Measurements from ENCODE around the gene LCT. TPM values are rescaled to one million over a fixed set of nuclear protein-coding genes. Genes with fewer than 3 reads are reported as not detected.
A peak's percentile ranks its signal among the peaks of the same experiment; 100 is the strongest.

LCT gene
- total RNA-seq, 1 experiment from 2014 or later: not detected

- Histone ChIP-seq H3K4me1 (replicated peaks; ENCODE audit: insufficient read depth) (peaks cover 14% of the 10 kb centered on the region), H3K9me3 (ENCODE audit: insufficient read depth, low read depth) (no peaks in the 10 kb centered on the region), H4K20me1 (ENCODE audit: insufficient read depth) (no peaks in the 10 kb centered on the region), H3K27me3 (ENCODE audit: insufficient read depth, low read depth) (no peaks in the 10 kb centered on the region), H2AFZ (no peak overlapping the region), H3K27ac (no peak overlapping the region), H3K9me2 (ENCODE audit: insufficient read depth) (no peaks in the 10 kb centered on the region), H3K36me3 (ENCODE audit: low read depth) (no peaks in the 10 kb centered on the region), H3F3A (ENCODE audit: insufficient read depth, low read depth) (peaks cover 7% of the 10 kb centered on the region), H3K4me2 (no peak overlapping the region), H3K4me3 (no peak overlapping the region), H3K79me2 (ENCODE audit: low read depth) (no peaks in the 10 kb centered on the region)
- intact Hi-C loops (cut with micrococcal nuclease; ENCODE audit: unreplicated experiment): loop anchor here (5.0 kb wide), 1 partner anchor 790 kb away; no protein-coding TSS in a partner anchor
- no TSS peak for BruUV-seq (replicated peaks)
- TF ChIP-seq, protein P1, sequence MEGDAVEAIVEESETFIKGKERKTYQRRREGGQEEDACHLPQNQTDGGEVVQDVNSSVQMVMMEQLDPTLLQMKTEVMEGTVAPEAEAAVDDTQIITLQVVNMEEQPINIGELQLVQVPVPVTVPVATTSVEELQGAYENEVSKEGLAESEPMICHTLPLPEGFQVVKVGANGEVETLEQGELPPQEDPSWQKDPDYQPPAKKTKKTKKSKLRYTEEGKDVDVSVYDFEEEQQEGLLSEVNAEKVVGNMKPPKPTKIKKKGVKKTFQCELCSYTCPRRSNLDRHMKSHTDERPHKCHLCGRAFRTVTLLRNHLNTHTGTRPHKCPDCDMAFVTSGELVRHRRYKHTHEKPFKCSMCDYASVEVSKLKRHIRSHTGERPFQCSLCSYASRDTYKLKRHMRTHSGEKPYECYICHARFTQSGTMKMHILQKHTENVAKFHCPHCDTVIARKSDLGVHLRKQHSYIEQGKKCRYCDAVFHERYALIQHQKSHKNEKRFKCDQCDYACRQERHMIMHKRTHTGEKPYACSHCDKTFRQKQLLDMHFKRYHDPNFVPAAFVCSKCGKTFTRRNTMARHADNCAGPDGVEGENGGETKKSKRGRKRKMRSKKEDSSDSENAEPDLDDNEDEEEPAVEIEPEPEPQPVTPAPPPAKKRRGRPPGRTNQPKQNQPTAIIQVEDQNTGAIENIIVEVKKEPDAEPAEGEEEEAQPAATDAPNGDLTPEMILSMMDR (conservative IDR thresholded peaks at IDR 0.05): no peak
- TF ChIP-seq EZH2 (IDR thresholded peaks at IDR 0.05; ENCODE audit: low read depth): no peak
- ChIA-PET POLR2A (ENCODE audit: unreplicated experiment) (no interaction called here), CTCF (no interaction called here)
- peak in 1 of 2 experiments; percentile 45 for DNase-seq
Measured at GRCh38 chr2:135792401-135793150, 44.4 kb downstream of the LCT start.

DNA sequence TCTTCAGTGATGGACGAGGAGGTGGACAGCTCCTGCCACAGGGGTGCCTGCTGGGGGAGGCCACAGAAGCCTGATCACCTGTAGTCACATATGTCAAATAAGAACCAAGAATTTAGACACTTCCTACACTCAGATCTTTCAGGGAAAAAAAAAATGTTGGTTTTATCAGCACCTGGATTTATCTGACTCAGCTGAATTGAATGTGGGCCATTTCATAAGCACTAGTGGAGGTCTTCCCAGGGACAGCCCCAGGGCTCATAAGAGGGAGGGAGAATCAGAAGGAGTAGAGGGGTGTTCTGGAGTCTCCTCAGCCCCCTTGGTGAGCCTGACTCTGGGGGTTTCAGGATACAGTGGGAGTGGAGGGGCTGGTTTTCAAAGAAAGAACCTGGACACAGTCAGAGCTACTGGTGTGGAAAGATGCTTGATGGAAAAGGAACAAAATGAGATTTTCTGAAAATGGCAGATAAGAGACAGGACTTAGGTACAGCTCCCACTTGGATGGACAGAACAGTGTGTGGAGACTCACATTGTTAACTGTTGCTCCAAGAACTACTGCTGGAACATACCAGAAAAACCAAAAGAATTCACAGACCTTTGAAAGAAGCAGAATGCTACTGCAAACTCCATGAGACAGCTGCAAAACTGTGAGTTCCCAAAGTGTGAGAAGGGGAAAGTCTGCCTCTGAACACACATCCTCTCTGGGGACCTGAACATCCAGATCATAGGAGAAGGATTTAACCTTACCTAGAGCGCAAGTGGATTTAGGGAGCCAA lies 45.4 kb downstream of the LCT start:
- no peaks in the 10 kb centered on the region for H3K9me2 ChIP-seq (ENCODE audit: insufficient read depth)
- no peaks in the 10 kb centered on the region for H4K20me1 ChIP-seq (ENCODE audit: insufficient read depth)
- no peak overlapping the region for H3K4me2 ChIP-seq
- H3K27ac ChIP-seq: no peak overlapping the region
- H3F3A ChIP-seq (ENCODE audit: insufficient read depth, low read depth): peaks cover 16% of the 10 kb centered on the region
- no peaks in the 10 kb centered on the region for H3K36me3 ChIP-seq (ENCODE audit: low read depth)
- TF ChIP-seq EZH2 (IDR thresholded peaks at IDR 0.05; ENCODE audit: low read depth): no peak
- TF ChIP-seq, protein P1 (conservative IDR thresholded peaks at IDR 0.05): no peak
- no TSS peak for BruUV-seq (replicated peaks)
- H2AFZ ChIP-seq: no peak overlapping the region
- H3K9me3 ChIP-seq (ENCODE audit: insufficient read depth, low read depth): no peaks in the 10 kb centered on the region
- DNase-seq: peak in 1 of 2 experiments; percentile 49
- H3K4me3 ChIP-seq: no peak overlapping the region
- no peaks in the 10 kb centered on the region for H3K79me2 ChIP-seq (ENCODE audit: low read depth)
- peaks cover 23% of the 10 kb centered on the region for H3K4me1 ChIP-seq (replicated peaks; ENCODE audit: insufficient read depth)
- intact Hi-C loops (cut with micrococcal nuclease; ENCODE audit: unreplicated experiment): loop anchor here (5.0 kb wide), 1 partner anchor 789 kb away; no protein-coding TSS in a partner anchor
- no peaks in the 10 kb centered on the region for H3K27me3 ChIP-seq (ENCODE audit: insufficient read depth, low read depth)
- ChIA-PET POLR2A (ENCODE audit: unreplicated experiment) (no interaction called here), CTCF (no interaction called here)

DNA sequence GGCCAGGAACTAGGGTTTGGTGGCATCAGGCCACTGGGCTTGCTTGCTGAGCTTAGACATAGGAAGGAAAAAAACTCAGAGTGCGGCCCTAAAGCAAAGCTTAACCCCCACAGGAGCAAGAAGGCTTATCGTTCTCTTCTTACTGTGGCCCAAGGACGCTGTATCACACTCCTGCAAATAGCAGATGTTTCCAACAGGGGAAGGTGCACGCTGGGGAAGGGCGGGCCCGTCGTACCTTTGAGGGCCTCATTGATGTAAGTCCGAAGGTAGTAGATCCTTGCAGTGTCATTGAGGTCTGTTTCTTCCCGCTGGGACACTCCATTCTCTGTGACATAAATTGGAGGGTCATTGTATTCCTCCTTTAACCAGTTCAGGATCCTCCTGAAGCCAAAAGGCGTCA lies 46.6 kb downstream of the LCT start:
- H4K20me1 ChIP-seq (ENCODE audit: insufficient read depth): no peaks in the 10 kb centered on the region
- no peaks in the 10 kb centered on the region for H3K79me2 ChIP-seq (ENCODE audit: low read depth)
- ChIA-PET CTCF (no interaction called here), POLR2A (ENCODE audit: unreplicated experiment) (interaction anchor here (0.6 kb wide), 1 partner anchor 92 kb away, joined by 3 read pairs; no protein-coding TSS in a partner anchor)
- H3K27me3 ChIP-seq (ENCODE audit: insufficient read depth, low read depth): no peaks in the 10 kb centered on the region
- intact Hi-C loops (cut with micrococcal nuclease; ENCODE audit: unreplicated experiment): loop anchor here (5.0 kb wide), 1 partner anchor 788 kb away; no protein-coding TSS in a partner anchor
- peaks cover 4% of the 10 kb centered on the region; the same call in 1 of the 2 replicates for H3K36me3 ChIP-seq (ENCODE audit: low read depth)
- no peak for TF ChIP-seq EZH2 (IDR thresholded peaks at IDR 0.05; ENCODE audit: low read depth)
- TF ChIP-seq, protein P1 (conservative IDR thresholded peaks at IDR 0.05): no peak
- H3K4me3 ChIP-seq: no peak overlapping the region
- H2AFZ ChIP-seq: no peak overlapping the region
- peaks cover 28% of the 10 kb centered on the region for H3K4me1 ChIP-seq (replicated peaks; ENCODE audit: insufficient read depth)
- H3K27ac ChIP-seq: no peak overlapping the region
- no peaks in the 10 kb centered on the region for H3K9me2 ChIP-seq (ENCODE audit: insufficient read depth)
- H3K4me2 ChIP-seq: no peak overlapping the region
- no peaks in the 10 kb centered on the region for H3K9me3 ChIP-seq (ENCODE audit: insufficient read depth, low read depth)
- H3F3A ChIP-seq (ENCODE audit: insufficient read depth, low read depth): peaks cover 23% of the 10 kb centered on the region
- BruUV-seq (replicated peaks): no TSS peak
- DNase-seq: no peak

Measured in PC-9 (cell line).